A549 (cell line): ENCODE data around the gene SLC17A1. TPM values are rescaled to one million over a fixed set of nuclear protein-coding genes. Genes with fewer than 3 reads are reported as not detected.

Experiments used
- ATAC-seq, 2 experiments: fragments of 200-7000 bp in 1 of 2; fragments of >200 bp in 1 of 2; cut with Nextera tagmentation in 1 of 2; cut with Tn5 transposase in 1 of 2; 3 replicates each; pipeline versions ENCODE4 v1.8.0 to v1.9.1; 2018 to 2020; ENCODE audit warnings: mild to moderate bottlenecking in 1 of 2, moderate library complexity in 1 of 2
- CTCF ChIA-PET: fragments of 300-600 bp; sonication (Branson Sonifier 250); formaldehyde crosslinking; extraction: SDS; loops from one replicate; lab custom pipeline; 2021; ENCODE audit warnings: antibody characterized with exemption, inconsistent platforms; lab: Yijun Ruan, JAX
- POLR2A ChIA-PET: fragments of 350-600 bp; formaldehyde crosslinking; extraction: SDS; loops from one replicate; lab custom pipeline; 2021; ENCODE audit warnings: antibody characterized with exemption, inconsistent platforms; lab: Yijun Ruan, JAX
- DNase-seq, 2 experiments: peaks; one replicate each; pipeline versions ENCODE4 v3.0.0 to v3.0.0-alpha.2; 2011 to 2016; ENCODE audit warnings: low read depth in 1 of 2, low spot score in 1 of 2
- FAIRE-seq: peaks from 2 replicates; lab custom pipeline; 2011; peaks lifted over from hg19 to GRCh38; lab: Jason Lieb, UNC
- H3K27ac ChIP-seq, 2 experiments: fragments of >200 bp; sonication (Bioruptor Twin); formaldehyde crosslinking; 3 replicates each; pipeline ENCODE4 v1.5.1; 2016 to 2017
- H3K4me1 ChIP-seq: fragments of >200 bp; sonication (Bioruptor Twin); formaldehyde crosslinking; 3 replicates; pipeline ENCODE4 v1.6.1; 2016
- H3K4me2 ChIP-seq: fragments of >200 bp; sonication (Bioruptor Twin); formaldehyde crosslinking; 3 replicates; pipeline ENCODE4 v1.6.1; 2016
- H3K4me3 ChIP-seq: fragments of >200 bp; sonication (Bioruptor Twin); formaldehyde crosslinking; 3 replicates; pipeline ENCODE4 v1.5.1; 2016
- H3K9me3 ChIP-seq: fragments of >200 bp; sonication (Bioruptor Twin); formaldehyde crosslinking; 3 replicates; pipeline ENCODE4 v1.6.1; 2016
- BHLHE40 ChIP-seq: IDR thresholded peaks from 2 replicates; pipeline ENCODE4 v1.6.1; 2012; ENCODE audit warnings: low read depth, low read length, inconsistent platforms
- CBX2 ChIP-seq: fragments of 200-600 bp; sonication (generic); IDR thresholded peaks from 2 replicates; pipeline ENCODE4 v1.6.1; 2016; ENCODE audit warnings: low read depth, mild to moderate bottlenecking, borderline replicate concordance
- CEBPB ChIP-seq, 2 experiments: fragments of >200 bp in 1 of 2; sonication (Bioruptor Twin) in 1 of 2; formaldehyde crosslinking in 1 of 2; IDR thresholded peaks; 2 replicates each; pipeline ENCODE4 v1.6.1; 2012 to 2016
- CHD4 ChIP-seq: fragments of 200-600 bp; sonication (generic); IDR thresholded peaks from 2 replicates; pipeline ENCODE4 v1.6.1; 2016; ENCODE audit warnings: antibody characterized with exemption, mild to moderate bottlenecking, borderline replicate concordance
- EHMT2 ChIP-seq: fragments of 200-600 bp; sonication (generic); IDR thresholded peaks from 2 replicates; pipeline ENCODE4 v1.6.1; 2016; ENCODE audit warnings: antibody characterized with exemption, low read depth, mild to moderate bottlenecking, moderate library complexity
- FOSL2 ChIP-seq, 2 experiments: fragments of 450-650 bp in 1 of 2; fragments of >200 bp in 1 of 2; sonication (Bioruptor Twin) in 1 of 2; formaldehyde crosslinking; IDR thresholded peaks; 2 replicates each; pipeline versions ENCODE4 v1.5.0 to v1.6.1; 2016 to 2020; ENCODE audit warnings: mild to moderate bottlenecking in 1 of 2, moderate library complexity in 1 of 2
- HDAC2 ChIP-seq: fragments of 200-600 bp; sonication (generic); IDR thresholded peaks from 2 replicates; pipeline ENCODE4 v1.6.1; 2016
- HMGXB4 ChIP-seq: fragments of 250-450 bp; sonication (Bioruptor Pico); IDR thresholded peaks from 2 replicates; pipeline ENCODE4 v1.5.0; 2021; ENCODE audit warnings: mild to moderate bottlenecking, moderate library complexity, borderline replicate concordance
- HOXB13 ChIP-seq: fragments of 250-450 bp; sonication (Bioruptor Pico); IDR thresholded peaks from 2 replicates; pipeline ENCODE4 v1.5.0; 2020; ENCODE audit warnings: low read depth, mild to moderate bottlenecking, moderate library complexity
- JUN ChIP-seq, 2 experiments: fragments of >200 bp; sonication (Bioruptor Twin); formaldehyde crosslinking; IDR thresholded peaks; 2 replicates in 1 of 2; 3 replicates in 1 of 2; pipeline ENCODE4 v1.6.1; 2016 to 2017
- KDM5A ChIP-seq: fragments of 200-600 bp; sonication (generic); IDR thresholded peaks from 2 replicates; pipeline ENCODE4 v1.6.1; 2016; ENCODE audit warnings: antibody characterized with exemption, mild to moderate bottlenecking
- MAZ ChIP-seq: fragments of 150-350 bp; IDR thresholded peaks from 2 replicates; pipeline ENCODE4 v1.6.1; 2014; ENCODE audit warnings: antibody characterized with exemption, low read depth, low read length, borderline replicate concordance
- NPAS2 ChIP-seq: fragments of 250-450 bp; sonication (Bioruptor Pico); IDR thresholded peaks from 2 replicates; pipeline ENCODE4 v1.8.0; 2022; ENCODE audit warnings: mild to moderate bottlenecking, moderate library complexity, borderline replicate concordance
- POLR2AphosphoS2 ChIP-seq: conservative IDR thresholded peaks from 2 replicates; pipeline ENCODE4 v1.6.1; 2012; ENCODE audit warnings: low read length, improper control_type of control experiment, inconsistent platforms
- RCOR1 ChIP-seq: fragments of 150-350 bp; IDR thresholded peaks from 2 replicates; pipeline ENCODE4 v1.6.1; 2014; ENCODE audit warnings: antibody characterized with exemption, low read length, low read depth
- TFCP2L1 ChIP-seq: fragments of 250-450 bp; sonication (Bioruptor Pico); IDR thresholded peaks from 2 replicates; pipeline ENCODE4 v1.5.0; 2021; ENCODE audit warnings: mild to moderate bottlenecking
- ZFP36 ChIP-seq: fragments of 450-650 bp; IDR thresholded peaks from 2 replicates; pipeline ENCODE4 v1.6.1; 2014; ENCODE audit warnings: borderline replicate concordance; ENCODE audit not compliant: partially characterized antibody
- ZNF302 ChIP-seq: fragments of 250-450 bp; sonication (Bioruptor Pico); IDR thresholded peaks from 2 replicates; pipeline ENCODE4 v1.9.0; 2021; ENCODE audit warnings: inconsistent platforms, mild to moderate bottlenecking, moderate library complexity
- WGBS: methylation state at CpG from one replicate; pipeline ENCODE4 v1.1.6; 2017; ENCODE audit errors: missing lambda C conversion rate; 5-methylcytosine and 5-hydroxymethylcytosine counted together
- polyA plus RNA-seq, 4 experiments: library from polyadenylated mRNA; depleted of rRNA in 3 of 4; stranded (reverse); fragments of >200 nt; fragmentation: RNase III in 1 of 4; extraction: RNeasy Plus Mini Kit Qiagen cat#74134 plus additional on column Dnase treatment in 1 of 4; gene quantifications; 2 replicates in 3 of 4; 3 replicates in 1 of 4; pipeline ENCODE4 v1.2.3, GENCODE V29; 2011 to 2017
- TF ChIP-seq, protein P1 (sequence below): IDR thresholded peaks from 2 replicates; pipeline ENCODE4 v1.6.1; 2012
- TF ChIP-seq, protein P2 (sequence below): IDR thresholded peaks from 2 replicates; pipeline ENCODE4 v1.6.1; 2012
- TF ChIP-seq, protein P3 (sequence below): fragments of 450-650 bp; IDR thresholded peaks from 2 replicates; pipeline ENCODE4 v1.6.1; 2014; ENCODE audit warnings: antibody characterized with exemption

SLC17A1 gene
- polyA plus RNA-seq, 2 of the 4 experiments (the other 2 are of a cell fraction) = 0.79 to 1.2 TPM

DNA sequence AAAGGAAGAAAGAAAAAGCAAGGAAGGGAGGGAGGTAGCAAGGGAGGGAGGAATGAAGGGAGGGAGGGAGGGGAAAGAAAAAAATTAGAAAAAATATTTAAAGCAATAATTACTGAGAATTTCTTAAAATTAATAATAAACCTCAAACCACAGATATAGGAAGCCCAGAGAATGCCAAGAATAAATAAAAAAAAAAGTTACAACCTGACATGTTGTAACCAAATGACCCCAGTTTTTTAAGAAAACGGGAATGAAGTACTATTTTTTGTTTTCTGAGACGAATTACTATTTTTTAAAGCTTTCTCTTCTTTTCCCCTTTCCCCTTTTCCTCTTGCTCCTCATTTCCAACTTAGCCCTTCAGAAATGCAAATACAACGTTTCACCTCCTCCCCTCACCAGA lies 16.7 kb downstream of the SLC17A1 start (continued):
- no peak for TF ChIP-seq HDAC2
- TF ChIP-seq CHD4 = no peak
- no peak for TF ChIP-seq NPAS2

- no peak for FAIRE-seq
- POLR2A ChIA-PET = no interaction called here
Measured at GRCh38 chr6:25804804-25805203, 27.0 kb downstream of the SLC17A1 start.

GRCh38 chr6:25801436-25801835 lies 30.4 kb downstream of the SLC17A1 start:
- DNase-seq (no peak), FAIRE-seq (no peak), ATAC-seq (no peak)
- CTCF ChIA-PET = no interaction called here
- TF ChIP-seq, protein P1, sequence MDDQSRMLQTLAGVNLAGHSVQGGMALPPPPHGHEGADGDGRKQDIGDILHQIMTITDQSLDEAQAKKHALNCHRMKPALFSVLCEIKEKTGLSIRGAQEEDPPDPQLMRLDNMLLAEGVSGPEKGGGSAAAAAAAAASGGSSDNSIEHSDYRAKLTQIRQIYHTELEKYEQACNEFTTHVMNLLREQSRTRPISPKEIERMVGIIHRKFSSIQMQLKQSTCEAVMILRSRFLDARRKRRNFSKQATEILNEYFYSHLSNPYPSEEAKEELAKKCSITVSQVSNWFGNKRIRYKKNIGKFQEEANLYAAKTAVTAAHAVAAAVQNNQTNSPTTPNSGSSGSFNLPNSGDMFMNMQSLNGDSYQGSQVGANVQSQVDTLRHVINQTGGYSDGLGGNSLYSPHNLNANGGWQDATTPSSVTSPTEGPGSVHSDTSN = no peak
- TF ChIP-seq RCOR1 (no peak), ZFP36 (no peak), KDM5A (no peak), TFCP2L1 (no peak), FOSL2 (IDR thresholded peaks at IDR 0.05) (no peak), FOSL2 (CRISPR knock-in tag; IDR thresholded peaks at IDR 0.05) (no peak), BHLHE40 (no peak), CBX2 (no peak), EHMT2 (no peak), MAZ (no peak), POLR2AphosphoS2 (no peak), JUN (IDR thresholded peaks at IDR 0.05) (no peak), HOXB13 (CRISPR knock-in tag) (no peak), HMGXB4 (no peak), ZNF302 (no peak), CEBPB (IDR thresholded peaks at IDR 0.05) (no peak)
- TF ChIP-seq, protein P2, sequence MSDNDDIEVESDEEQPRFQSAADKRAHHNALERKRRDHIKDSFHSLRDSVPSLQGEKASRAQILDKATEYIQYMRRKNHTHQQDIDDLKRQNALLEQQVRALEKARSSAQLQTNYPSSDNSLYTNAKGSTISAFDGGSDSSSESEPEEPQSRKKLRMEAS = no peak
- TF ChIP-seq, protein P3, sequence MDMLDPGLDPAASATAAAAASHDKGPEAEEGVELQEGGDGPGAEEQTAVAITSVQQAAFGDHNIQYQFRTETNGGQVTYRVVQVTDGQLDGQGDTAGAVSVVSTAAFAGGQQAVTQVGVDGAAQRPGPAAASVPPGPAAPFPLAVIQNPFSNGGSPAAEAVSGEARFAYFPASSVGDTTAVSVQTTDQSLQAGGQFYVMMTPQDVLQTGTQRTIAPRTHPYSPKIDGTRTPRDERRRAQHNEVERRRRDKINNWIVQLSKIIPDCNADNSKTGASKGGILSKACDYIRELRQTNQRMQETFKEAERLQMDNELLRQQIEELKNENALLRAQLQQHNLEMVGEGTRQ = no peak
- Histone ChIP-seq H3K4me1 (no peaks in the 10 kb centered on the region), H3K27ac (no peak overlapping the region), H3K4me3 (no peak overlapping the region), H3K4me2 (no peak overlapping the region), H3K9me3 (no peaks in the 10 kb centered on the region)
- POLR2A ChIA-PET = no interaction called here
- WGBS = 60% methylated on average over 4 of the region's 4 CpGs

More at GRCh38 chr6:25804804-25805203, 27.0 kb downstream of the SLC17A1 start:
- ATAC-seq = no peak
- no peak for DNase-seq
- H3K27ac ChIP-seq = no peak overlapping the region
- no peaks in the 10 kb centered on the region for H3K4me1 ChIP-seq
- no peak overlapping the region for H3K4me2 ChIP-seq
- no peak for TF ChIP-seq ZNF302
- H3K4me3 ChIP-seq = no peak overlapping the region
- CTCF ChIA-PET = no interaction called here
- WGBS = 64% methylated on average over 2 of the region's 2 CpGs
- H3K9me3 ChIP-seq = no peaks in the 10 kb centered on the region
